GM23248 (cell line): Measurements from ENCODE around the gene ANKRD62. TPM values are rescaled to one million over a fixed set of nuclear protein-coding genes. Genes with fewer than 3 reads are reported as not detected.
"Not testable (repeated sequence)": the region's sequence is repeated elsewhere in the genome, so short reads cannot be mapped to it uniquely, and the experiment has no call there.

Experiments
- DNase-seq: peaks from one replicate; pipeline ENCODE4 v3.0.0-alpha.2; 2015
- H2AFZ ChIP-seq: fragments of 200-600 bp; sonication (generic); 2 replicates; pipeline ENCODE4 v1.6.1; 2016; ENCODE audit warnings: antibody characterized with exemption
- H3F3A ChIP-seq: fragments of 200-600 bp; sonication (generic); 2 replicates; pipeline ENCODE4 v1.6.1; 2016; ENCODE audit warnings: mild to moderate bottlenecking, antibody characterized with exemption, mixed run types; ENCODE audit not compliant: insufficient read depth
- H3K27ac ChIP-seq: fragments of 200-600 bp; sonication (generic); 2 replicates; pipeline ENCODE4 v1.5.1; 2016; ENCODE audit warnings: mild to moderate bottlenecking
- H3K27me3 ChIP-seq: fragments of 200-600 bp; sonication (generic); replicated peaks from 2 replicates; pipeline ENCODE4 v1.6.1; 2016; ENCODE audit warnings: mild to moderate bottlenecking; ENCODE audit not compliant: insufficient read depth
- H3K36me3 ChIP-seq: fragments of 200-600 bp; sonication (generic); 2 replicates; pipeline ENCODE4 v1.6.1; 2016; ENCODE audit warnings: low read depth, mild to moderate bottlenecking
- H3K4me1 ChIP-seq: fragments of 200-600 bp; sonication (generic); 2 replicates; pipeline ENCODE4 v1.6.1; 2016; ENCODE audit warnings: mild to moderate bottlenecking; ENCODE audit not compliant: insufficient read depth
- H3K4me2 ChIP-seq: fragments of 200-600 bp; sonication (generic); one replicate; pipeline ENCODE4 v1.6.1; 2016; ENCODE audit warnings: mild to moderate bottlenecking; ENCODE audit not compliant: unreplicated experiment
- H3K4me3 ChIP-seq: fragments of 200-600 bp; sonication (generic); 2 replicates; pipeline ENCODE4 v1.5.1; 2016; ENCODE audit warnings: mild to moderate bottlenecking
- H3K79me2 ChIP-seq: fragments of 200-600 bp; sonication (generic); 2 replicates; pipeline ENCODE4 v1.6.1; 2016; ENCODE audit warnings: mild to moderate bottlenecking; ENCODE audit not compliant: insufficient read depth
- H3K9ac ChIP-seq: fragments of 200-600 bp; sonication (generic); 2 replicates; pipeline ENCODE4 v1.6.1; 2016; ENCODE audit warnings: mild to moderate bottlenecking
- H3K9me2 ChIP-seq: fragments of 200-600 bp; sonication (generic); 2 replicates; pipeline ENCODE4 v1.6.1; 2016; ENCODE audit warnings: mixed run types, mild to moderate bottlenecking, moderate library complexity; ENCODE audit not compliant: insufficient read depth
- H3K9me3 ChIP-seq: fragments of 200-600 bp; sonication (generic); one replicate; pipeline ENCODE4 v1.6.1; 2017; ENCODE audit warnings: low read depth
- H4K20me1 ChIP-seq: fragments of 200-600 bp; sonication (generic); 2 replicates; pipeline ENCODE4 v1.6.0; 2016; ENCODE audit not compliant: insufficient read depth
- EZH2 ChIP-seq: fragments of 200-600 bp; sonication (generic); IDR thresholded peaks from 2 replicates; pipeline ENCODE4 v1.6.1; 2018; ENCODE audit warnings: antibody characterized with exemption, mild to moderate bottlenecking; ENCODE audit not compliant: insufficient read depth, poor library complexity, severe bottlenecking
- EZH2phosphoT487 ChIP-seq: fragments of 200-600 bp; sonication (generic); IDR thresholded peaks from 2 replicates; pipeline ENCODE4 v1.6.1; 2018; ENCODE audit warnings: antibody characterized with exemption, moderate library complexity, mild to moderate bottlenecking, low read depth; ENCODE audit not compliant: insufficient read depth
- WGBS, 2 experiments: methylation state at CpG; one replicate each; pipeline ENCODE4 v1.1.6; 2015 to 2017; ENCODE audit warnings: low lambda C conversion rate in 2 of 2, low coverage in 1 of 2; ENCODE audit errors: missing lambda C conversion rate in 2 of 2; 5-methylcytosine and 5-hydroxymethylcytosine counted together
- in situ Hi-C: fragments of 300-500 bp; cut with MboI; formaldehyde crosslinking; loops from 2 replicates; pipeline ENCODE4 v1.15.0; 2020
- polyA plus RNA-seq: library from polyadenylated mRNA; unstranded; fragments of >200 nt; fragmentation: Nextera tagmentation; extraction: Ambion mirVana; gene quantifications from 2 replicates; pipeline ENCODE4 v1.2.1, GENCODE V29; 2016
- total RNA-seq: library from RNA; depleted of rRNA; stranded (reverse); fragments of >200 nt; shearing (Covaris generic); gene quantifications from 2 replicates; pipeline ENCODE4 v1.2.3, GENCODE V29; 2014

The ANKRD62 gene
- total and polyA plus RNA-seq, 2 experiments from 2014 or later: not detected

GRCh38 chr18:12068950-12069320, 24.7 kb upstream of the ANKRD62 start:
- in situ Hi-C loops: no loop called here
- H2AFZ ChIP-seq: no peak overlapping the region
- 90 to 98% methylated on average over 3 of the region's 3 CpGs for WGBS, 2 experiments

GRCh38 chr18:12071066-12071465, 22.6 kb upstream of the ANKRD62 start:
- H3F3A ChIP-seq, H3K4me1 ChIP-seq, H3K79me2 ChIP-seq, H3K27me3 ChIP-seq, H3K4me2 ChIP-seq, H4K20me1 ChIP-seq, H3K27ac ChIP-seq, H3K4me3 ChIP-seq, H3K36me3 ChIP-seq, H3K9ac ChIP-seq, DNase-seq, H3K9me3 ChIP-seq, H2AFZ ChIP-seq, H3K9me2 ChIP-seq, in situ Hi-C loops: not testable (repeated sequence)
- WGBS, 2 experiments: 76 to 87% methylated on average over 1 of the region's 1 CpG

More at GRCh38 chr18:12068950-12069320, 24.7 kb upstream of the ANKRD62 start:
- Histone ChIP-seq H3K27me3 (no peaks in the 10 kb centered on the region), H4K20me1 (no peaks in the 10 kb centered on the region), H3K9ac (no peak overlapping the region), H3K79me2 (no peaks in the 10 kb centered on the region), H3K36me3 (no peaks in the 10 kb centered on the region), H3K9me3 (no peaks in the 10 kb centered on the region), H3K4me3 (no peak overlapping the region), H3K4me1 (no peaks in the 10 kb centered on the region; the same call in 1 of the 2 replicates), H3F3A (no peaks in the 10 kb centered on the region), H3K27ac (no peak overlapping the region), H3K9me2 (no peaks in the 10 kb centered on the region), H3K4me2 (no peak overlapping the region)
- DNase-seq: no peak
- TF ChIP-seq EZH2phosphoT487 (no peak), EZH2 (no peak)

- 11 to 19% methylated on average over 1 of the region's 1 CpG for WGBS, 2 experiments
- Histone ChIP-seq H3K9me2 (no peaks in the 10 kb centered on the region), H3K36me3 (no peaks in the 10 kb centered on the region), H3K4me2 (no peak overlapping the region), H3K9ac (no peak overlapping the region), H3K4me3 (no peak overlapping the region), H3K4me1 (no peaks in the 10 kb centered on the region), H3F3A (no peaks in the 10 kb centered on the region), H3K27ac (no peak overlapping the region), H3K9me3 (no peaks in the 10 kb centered on the region), H4K20me1 (no peaks in the 10 kb centered on the region), H3K79me2 (no peaks in the 10 kb centered on the region), H2AFZ (no peak overlapping the region), H3K27me3 (no peaks in the 10 kb centered on the region)
- DNase-seq: no peak
- TF ChIP-seq EZH2: no peak
- TF ChIP-seq EZH2phosphoT487: no peak
- in situ Hi-C loops: no loop called here
These were observed 20.6 kb upstream of the ANKRD62 start for GRCh38 chr18:12072996-12073395.

- Histone ChIP-seq H3K27ac (no peak overlapping the region), H3K9ac (no peak overlapping the region), H3K9me3 (no peaks in the 10 kb centered on the region), H2AFZ (no peak overlapping the region), H3K79me2 (no peaks in the 10 kb centered on the region), H4K20me1 (no peaks in the 10 kb centered on the region), H3K36me3 (no peaks in the 10 kb centered on the region), H3K4me1 (no peaks in the 10 kb centered on the region), H3K27me3 (no peaks in the 10 kb centered on the region; the same call in 1 of the 2 replicates), H3K4me3 (no peak overlapping the region), H3K4me2 (no peak overlapping the region), H3F3A (no peaks in the 10 kb centered on the region), H3K9me2 (no peaks in the 10 kb centered on the region)
- in situ Hi-C loops: no loop called here
- DNase-seq: peak; percentile 14
- 55 to 66% methylated on average over 3 of the region's 3 CpGs for WGBS, 2 experiments
- TF ChIP-seq EZH2phosphoT487: no peak
- no peak for TF ChIP-seq EZH2
These were observed 18.9 kb upstream of the ANKRD62 start for GRCh38 chr18:12074736-12075135.

GRCh38 chr18:12076424-12077140, 17.1 kb upstream of the ANKRD62 start:
- peak; percentile 65 for DNase-seq
- no peaks in the 10 kb centered on the region for H3K9me2 ChIP-seq
- no peaks in the 10 kb centered on the region for H3K9me3 ChIP-seq
- in situ Hi-C loops: no loop called here
- no peaks in the 10 kb centered on the region for H3F3A ChIP-seq
- H3K4me2 ChIP-seq: peak overlapping the region; percentile 36
- peak overlapping the region; percentile 43; the same call in 1 of the 2 replicates for H3K27ac ChIP-seq
- H2AFZ ChIP-seq: peak overlapping the region; percentile 72
- no peak for TF ChIP-seq EZH2phosphoT487
- TF ChIP-seq EZH2: no peak
- H3K36me3 ChIP-seq: no peaks in the 10 kb centered on the region
- no peaks in the 10 kb centered on the region; the same call in 1 of the 2 replicates for H3K27me3 ChIP-seq
- peaks cover 6% of the 10 kb centered on the region; the same call in 1 of the 2 replicates for H3K4me1 ChIP-seq
- 0 out of 2 replicates have a peak overlapping the region, but pooled peaks have one; percentile 46 for H3K4me3 ChIP-seq
- 43 to 58% methylated on average over 29 to 37 of the region's 59 CpGs for WGBS, 2 experiments
- no peaks in the 10 kb centered on the region for H3K79me2 ChIP-seq
- H4K20me1 ChIP-seq: no peaks in the 10 kb centered on the region
- H3K9ac ChIP-seq: peak overlapping the region; percentile 77

GRCh38 chr18:12077994-12078393, 15.6 kb upstream of the ANKRD62 start:
- H3K36me3 ChIP-seq, H4K20me1 ChIP-seq, DNase-seq, H3K9ac ChIP-seq, H2AFZ ChIP-seq, H3K27ac ChIP-seq, H3K27me3 ChIP-seq, H3K9me3 ChIP-seq, H3K4me2 ChIP-seq, in situ Hi-C loops, H3K79me2 ChIP-seq, H3K9me2 ChIP-seq, H3F3A ChIP-seq, H3K4me3 ChIP-seq, H3K4me1 ChIP-seq: not testable (repeated sequence)
- WGBS, 2 experiments: 65 to 83% methylated on average over 2 of the region's 4 CpGs
